Panc1 (cell line): Measurements from ENCODE around the gene QRFPR. TPM values are rescaled to one million over a fixed set of nuclear protein-coding genes. Genes with fewer than 3 reads are reported as not detected.

Experiments used
- ATAC-seq: fragments of 200-7000 bp; cut with Tn5 transposase; 2 replicates; pipeline ENCODE4 v1.9.1; 2020; ENCODE audit warnings: mild to moderate bottlenecking, moderate library complexity
- BruUV-seq: library from RNA; stranded (reverse); fragments of 400-500 nt; replicated peaks from 2 replicates; lab custom pipeline; 2021; lab: Mats Ljungman, UMichigan
- CTCF ChIA-PET: fragments of 300-600 bp; sonication (Branson Sonifier 250); formaldehyde crosslinking; loops from one replicate; lab custom pipeline; 2022; ENCODE audit warnings: antibody characterized with exemption; lab: Charles Lee
- POLR2A ChIA-PET: fragments of 300-600 bp; sonication (Branson Sonifier 250); formaldehyde crosslinking; loops from one replicate; lab custom pipeline; 2022; ENCODE audit warnings: antibody characterized with exemption; lab: Charles Lee
- DNase-seq: peaks from one replicate; pipeline ENCODE4 v3.0.0-alpha.2; 2010; ENCODE audit warnings: low read depth, low spot score
- H3K27ac ChIP-seq: 2 replicates; pipeline ENCODE4 v1.5.1; 2011; ENCODE audit warnings: mild to moderate bottlenecking, low read length, inconsistent platforms
- H3K27me3 ChIP-seq: fragments of 200-500 bp; sonication (Bioruptor generic); 2 replicates; pipeline ENCODE4 v1.6.0; 2014; ENCODE audit warnings: low read length, inconsistent platforms; ENCODE audit not compliant: control insufficient read depth, insufficient read depth
- H3K36me3 ChIP-seq: fragments of 200-500 bp; sonication (Bioruptor generic); 2 replicates; pipeline ENCODE4 v1.5.1; 2014; ENCODE audit warnings: inconsistent platforms, mild to moderate bottlenecking, low read length, moderate library complexity; ENCODE audit not compliant: control insufficient read depth, insufficient read depth
- H3K4me1 ChIP-seq: 2 replicates; pipeline ENCODE4 v1.5.1; 2011; ENCODE audit warnings: inconsistent platforms, mild to moderate bottlenecking, low read length, moderate library complexity; ENCODE audit not compliant: control insufficient read depth, insufficient read depth
- H3K4me3 ChIP-seq, 2 experiments: 2 replicates each; pipeline ENCODE4 v1.5.1; 2011 to 2012; ENCODE audit warnings: low read depth in 2 of 2, low read length in 2 of 2, mild to moderate bottlenecking in 2 of 2, inconsistent platforms in 1 of 2, moderate library complexity in 1 of 2
- H3K9me3 ChIP-seq: fragments of 200-500 bp; sonication (Bioruptor generic); 2 replicates; pipeline ENCODE4 v1.5.1; 2014; ENCODE audit warnings: low read depth, mild to moderate bottlenecking, inconsistent platforms, low read length, moderate library complexity; ENCODE audit not compliant: control insufficient read depth, insufficient read depth
- POLR2AphosphoS5 ChIP-seq: IDR thresholded peaks from 2 replicates; pipeline ENCODE4 v1.6.1; 2012; ENCODE audit warnings: mild to moderate bottlenecking, low read depth, low read length, moderate library complexity
- SIN3A ChIP-seq: IDR thresholded peaks from 2 replicates; pipeline ENCODE4 v1.6.1; 2012; ENCODE audit warnings: low read depth, mild to moderate bottlenecking, low read length, moderate library complexity, borderline replicate concordance; ENCODE audit not compliant: insufficient read depth
- TCF7L2 ChIP-seq: IDR thresholded peaks from 2 replicates; pipeline ENCODE4 v1.6.1; 2011; ENCODE audit warnings: mild to moderate bottlenecking, low read depth, low read length, inconsistent platforms
- in situ Hi-C: cut with HindIII; loops from 2 replicates; pipeline ENCODE4 v1.10.0; 2016; ENCODE audit warnings: low sequenced_read_pairs, low pct_unique_long_range_greater_than_20kb
- intact Hi-C: fragments of 100-400 bp; cut with micrococcal nuclease; formaldehyde crosslinking; loops from one replicate; pipeline ENCODE4 v1.10.0; 2022; ENCODE audit not compliant: unreplicated experiment
- total RNA-seq: library from RNA; stranded (reverse); gene quantifications from one replicate; pipeline ENCODE4 v1.2.1, GENCODE V29; 2021; ENCODE audit not compliant: unreplicated experiment
- TF ChIP-seq, protein P1 (sequence below): fragments of 450-650 bp; IDR thresholded peaks from 2 replicates; pipeline ENCODE4 v1.5.1; 2017; ENCODE audit warnings: mild to moderate bottlenecking
- TF ChIP-seq, protein P2 (sequence below), 2 experiments: IDR thresholded peaks; 2 replicates each; pipeline ENCODE4 v1.6.1; 2011 to 2012; ENCODE audit warnings: low read depth in 2 of 2, control low read depth in 1 of 2, low read length in 1 of 2, mild to moderate bottlenecking in 1 of 2, moderate library complexity in 1 of 2; ENCODE audit not compliant: insufficient read depth in 1 of 2

The QRFPR gene
- total RNA-seq, 1 experiment from 2014 or later = not detected

DNA sequence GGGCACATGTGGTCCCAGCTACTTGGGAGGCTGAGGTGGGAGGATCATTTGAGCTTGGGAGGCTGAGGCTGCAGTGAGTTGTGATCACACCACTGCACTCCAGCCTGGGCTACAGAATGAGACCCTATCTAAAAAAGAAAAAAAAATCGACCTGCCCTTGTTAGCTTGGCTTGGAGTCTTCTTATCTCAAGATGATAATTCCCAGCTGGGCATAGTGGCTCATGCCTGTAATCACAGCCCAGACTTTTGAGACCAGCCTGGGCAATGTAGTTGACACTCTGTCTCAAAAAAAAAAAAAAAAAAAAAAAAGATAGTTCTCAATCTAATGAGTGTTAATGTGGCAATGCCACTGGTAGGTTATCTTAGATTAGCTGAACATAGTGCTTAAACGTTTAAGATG is 41.0 kb downstream of the QRFPR start:
- POLR2A ChIA-PET = no interaction called here

DNA sequence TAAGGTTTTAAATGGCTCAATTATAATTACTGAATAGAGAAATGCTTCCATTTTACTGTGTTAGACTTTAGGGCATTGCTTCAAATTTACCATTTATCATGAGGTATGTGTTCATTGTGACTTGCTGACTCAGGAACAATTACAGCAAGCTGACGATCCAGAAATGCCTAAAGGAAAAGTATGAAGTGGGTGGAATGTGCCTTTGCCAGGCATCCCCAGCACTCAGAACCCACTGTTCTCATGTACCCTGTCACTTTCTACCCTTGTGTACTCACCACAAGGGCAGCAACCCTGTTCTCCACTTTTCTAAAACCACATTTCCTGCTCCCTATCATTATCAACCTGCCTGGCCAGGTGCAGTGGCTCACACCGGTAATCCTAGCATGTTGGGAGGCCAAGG is 41.5 kb downstream of the QRFPR start:
- CTCF ChIA-PET = no interaction called here
- in situ Hi-C loops = no loop called here
- Histone ChIP-seq H3K9me3 (no peaks in the 10 kb centered on the region), H3K4me3 (no peak overlapping the region), H3K36me3 (no peaks in the 10 kb centered on the region), H3K4me1 (no peaks in the 10 kb centered on the region), H3K27me3 (no peaks in the 10 kb centered on the region), H3K27ac (no peak overlapping the region)
- intact Hi-C loops = no loop called here
- TF ChIP-seq SIN3A (no peak), POLR2AphosphoS5 (no peak), TCF7L2 (no peak)
- TF ChIP-seq, protein P1, sequence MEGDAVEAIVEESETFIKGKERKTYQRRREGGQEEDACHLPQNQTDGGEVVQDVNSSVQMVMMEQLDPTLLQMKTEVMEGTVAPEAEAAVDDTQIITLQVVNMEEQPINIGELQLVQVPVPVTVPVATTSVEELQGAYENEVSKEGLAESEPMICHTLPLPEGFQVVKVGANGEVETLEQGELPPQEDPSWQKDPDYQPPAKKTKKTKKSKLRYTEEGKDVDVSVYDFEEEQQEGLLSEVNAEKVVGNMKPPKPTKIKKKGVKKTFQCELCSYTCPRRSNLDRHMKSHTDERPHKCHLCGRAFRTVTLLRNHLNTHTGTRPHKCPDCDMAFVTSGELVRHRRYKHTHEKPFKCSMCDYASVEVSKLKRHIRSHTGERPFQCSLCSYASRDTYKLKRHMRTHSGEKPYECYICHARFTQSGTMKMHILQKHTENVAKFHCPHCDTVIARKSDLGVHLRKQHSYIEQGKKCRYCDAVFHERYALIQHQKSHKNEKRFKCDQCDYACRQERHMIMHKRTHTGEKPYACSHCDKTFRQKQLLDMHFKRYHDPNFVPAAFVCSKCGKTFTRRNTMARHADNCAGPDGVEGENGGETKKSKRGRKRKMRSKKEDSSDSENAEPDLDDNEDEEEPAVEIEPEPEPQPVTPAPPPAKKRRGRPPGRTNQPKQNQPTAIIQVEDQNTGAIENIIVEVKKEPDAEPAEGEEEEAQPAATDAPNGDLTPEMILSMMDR = no peak
- TF ChIP-seq, protein P2, sequence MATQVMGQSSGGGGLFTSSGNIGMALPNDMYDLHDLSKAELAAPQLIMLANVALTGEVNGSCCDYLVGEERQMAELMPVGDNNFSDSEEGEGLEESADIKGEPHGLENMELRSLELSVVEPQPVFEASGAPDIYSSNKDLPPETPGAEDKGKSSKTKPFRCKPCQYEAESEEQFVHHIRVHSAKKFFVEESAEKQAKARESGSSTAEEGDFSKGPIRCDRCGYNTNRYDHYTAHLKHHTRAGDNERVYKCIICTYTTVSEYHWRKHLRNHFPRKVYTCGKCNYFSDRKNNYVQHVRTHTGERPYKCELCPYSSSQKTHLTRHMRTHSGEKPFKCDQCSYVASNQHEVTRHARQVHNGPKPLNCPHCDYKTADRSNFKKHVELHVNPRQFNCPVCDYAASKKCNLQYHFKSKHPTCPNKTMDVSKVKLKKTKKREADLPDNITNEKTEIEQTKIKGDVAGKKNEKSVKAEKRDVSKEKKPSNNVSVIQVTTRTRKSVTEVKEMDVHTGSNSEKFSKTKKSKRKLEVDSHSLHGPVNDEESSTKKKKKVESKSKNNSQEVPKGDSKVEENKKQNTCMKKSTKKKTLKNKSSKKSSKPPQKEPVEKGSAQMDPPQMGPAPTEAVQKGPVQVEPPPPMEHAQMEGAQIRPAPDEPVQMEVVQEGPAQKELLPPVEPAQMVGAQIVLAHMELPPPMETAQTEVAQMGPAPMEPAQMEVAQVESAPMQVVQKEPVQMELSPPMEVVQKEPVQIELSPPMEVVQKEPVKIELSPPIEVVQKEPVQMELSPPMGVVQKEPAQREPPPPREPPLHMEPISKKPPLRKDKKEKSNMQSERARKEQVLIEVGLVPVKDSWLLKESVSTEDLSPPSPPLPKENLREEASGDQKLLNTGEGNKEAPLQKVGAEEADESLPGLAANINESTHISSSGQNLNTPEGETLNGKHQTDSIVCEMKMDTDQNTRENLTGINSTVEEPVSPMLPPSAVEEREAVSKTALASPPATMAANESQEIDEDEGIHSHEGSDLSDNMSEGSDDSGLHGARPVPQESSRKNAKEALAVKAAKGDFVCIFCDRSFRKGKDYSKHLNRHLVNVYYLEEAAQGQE (IDR thresholded peaks at IDR 0.05; ENCODE audit: insufficient read depth in 1 of 2, low read depth in 2 of 2, low read length in 1 of 2) = no peak
- DNase-seq (no peak), ATAC-seq (no peak)
- BruUV-seq = no TSS peak
- POLR2A ChIA-PET = no interaction called here

More for the DNA sequence above, 41.0 kb downstream of the QRFPR start:
- CTCF ChIA-PET = no interaction called here
- Histone ChIP-seq H3K4me3 (no peak overlapping the region), H3K36me3 (no peaks in the 10 kb centered on the region), H3K9me3 (no peaks in the 10 kb centered on the region), H3K27ac (no peak overlapping the region), H3K27me3 (no peaks in the 10 kb centered on the region), H3K4me1 (no peaks in the 10 kb centered on the region)
- intact Hi-C loops = no loop called here
- DNase-seq (no peak), ATAC-seq (no peak)
- in situ Hi-C loops = no loop called here
- TF ChIP-seq, protein P1 = no peak
- TF ChIP-seq POLR2AphosphoS5 = no peak
- TF ChIP-seq, protein P2 (IDR thresholded peaks at IDR 0.05; ENCODE audit: insufficient read depth in 1 of 2, low read depth in 2 of 2, low read length in 1 of 2) = no peak
- TF ChIP-seq TCF7L2 = no peak
- no peak for TF ChIP-seq SIN3A
- BruUV-seq = no TSS peak
